Measurements from ENCODE around the gene FRYL.

Gene FRYL

GRCh38 chr4:48565362-48566033, 214.6 kb downstream of the FRYL start:
- no peak overlapping the region for H3K4me3 ChIP-seq (ENCODE audit: low read depth, low read length)

GRCh38 chr4:48564151-48564550, 215.9 kb downstream of the FRYL start:
- H3K4me3 ChIP-seq (ENCODE audit: low read depth, low read length), result no peak overlapping the region

- no peak overlapping the region for H3K4me3 ChIP-seq (ENCODE audit: low read depth, low read length)
Measured at GRCh38 chr4:48558819-48559218, 221.3 kb downstream of the FRYL start.

GRCh38 chr4:48558026-48558425, 222.1 kb downstream of the FRYL start:
- no peak overlapping the region for H3K4me3 ChIP-seq (ENCODE audit: low read depth, low read length)

GRCh38 chr4:48557478-48557877, 222.6 kb downstream of the FRYL start:
- no peak overlapping the region for H3K4me3 ChIP-seq (ENCODE audit: low read depth, low read length)

GRCh38 chr4:48556268-48556667, 223.8 kb downstream of the FRYL start:
- no peak overlapping the region for H3K4me3 ChIP-seq (ENCODE audit: low read depth, low read length)

GRCh38 chr4:48554606-48555005, 225.5 kb downstream of the FRYL start:
- no peak overlapping the region for H3K4me3 ChIP-seq (ENCODE audit: low read depth, low read length)

- no peak overlapping the region for H3K4me3 ChIP-seq (ENCODE audit: low read depth, low read length)
Measured at GRCh38 chr4:48553720-48554119, 226.4 kb downstream of the FRYL start.

- no peak overlapping the region for H3K4me3 ChIP-seq (ENCODE audit: low read depth, low read length)
Measured at GRCh38 chr4:48546336-48546735, 233.7 kb downstream of the FRYL start.

- no peak overlapping the region for H3K4me3 ChIP-seq (ENCODE audit: low read depth, low read length)
Measured at GRCh38 chr4:48543796-48544195, 236.3 kb downstream of the FRYL start.

- no peak overlapping the region for H3K4me3 ChIP-seq (ENCODE audit: low read depth, low read length)
Measured at GRCh38 chr4:48542888-48543287, 237.2 kb downstream of the FRYL start.

GRCh38 chr4:48539597-48539996, 240.5 kb downstream of the FRYL start:
- H3K4me3 ChIP-seq (ENCODE audit: low read depth, low read length), result no peak overlapping the region

GRCh38 chr4:48538358-48538757, 241.7 kb downstream of the FRYL start:
- H3K4me3 ChIP-seq (ENCODE audit: low read depth, low read length), result no peak overlapping the region

GRCh38 chr4:48526406-48526805, 253.7 kb downstream of the FRYL start:
- no peak overlapping the region for H3K4me3 ChIP-seq (ENCODE audit: low read depth, low read length)

GRCh38 chr4:48518143-48518542, 261.9 kb downstream of the FRYL start:
- no peak overlapping the region for H3K4me3 ChIP-seq (ENCODE audit: low read depth, low read length)

- H3K4me3 ChIP-seq (ENCODE audit: low read depth, low read length), result no peak overlapping the region
Measured at GRCh38 chr4:48509543-48509942, 270.5 kb downstream of the FRYL start.

GRCh38 chr4:48506716-48507115, 273.4 kb downstream of the FRYL start:
- no peak overlapping the region for H3K4me3 ChIP-seq (ENCODE audit: low read depth, low read length)

GRCh38 chr4:48504352-48504751, 275.7 kb downstream of the FRYL start:
- no peak overlapping the region for H3K4me3 ChIP-seq (ENCODE audit: low read depth, low read length)

GRCh38 chr4:48504026-48504330, 276.1 kb downstream of the FRYL start:
- no peak overlapping the region for H3K4me3 ChIP-seq (ENCODE audit: low read depth, low read length)

- no peak overlapping the region for H3K4me3 ChIP-seq (ENCODE audit: low read depth, low read length)
Measured at GRCh38 chr4:48503233-48504025, 276.6 kb downstream of the FRYL start.

- no peak overlapping the region for H3K4me3 ChIP-seq (ENCODE audit: low read depth, low read length)
Measured at GRCh38 chr4:48499551-48500066, 280.5 kb downstream of the FRYL start.

GRCh38 chr4:48498895-48499294, 281.2 kb downstream of the FRYL start:
- H3K4me3 ChIP-seq (ENCODE audit: low read depth, low read length), result no peak overlapping the region

Measured in iPS-11a (cell line).